Right renal cortex interstitium (tissue), 3 donors: Measurements from ENCODE around the gene SLC12A3. TPM values are rescaled to one million over a fixed set of nuclear protein-coding genes. Genes with fewer than 3 reads are reported as not detected.

ENCODE experiments used
- DNase-seq, 3 donors: peaks; one replicate each; pipeline ENCODE4 v3.0.0-alpha.2; 2013; ENCODE audit warnings: low read depth in 3 of 3, low spot score in 2 of 3
- polyA plus RNA-seq, 3 donors: library from polyadenylated mRNA; unstranded; fragments of 120-200 nt; gene quantifications; one replicate each; pipeline ENCODE4 v1.2.1, GENCODE V29; 2013; ENCODE audit not compliant: insufficient read length in 3 of 3

SLC12A3 gene, protein sequence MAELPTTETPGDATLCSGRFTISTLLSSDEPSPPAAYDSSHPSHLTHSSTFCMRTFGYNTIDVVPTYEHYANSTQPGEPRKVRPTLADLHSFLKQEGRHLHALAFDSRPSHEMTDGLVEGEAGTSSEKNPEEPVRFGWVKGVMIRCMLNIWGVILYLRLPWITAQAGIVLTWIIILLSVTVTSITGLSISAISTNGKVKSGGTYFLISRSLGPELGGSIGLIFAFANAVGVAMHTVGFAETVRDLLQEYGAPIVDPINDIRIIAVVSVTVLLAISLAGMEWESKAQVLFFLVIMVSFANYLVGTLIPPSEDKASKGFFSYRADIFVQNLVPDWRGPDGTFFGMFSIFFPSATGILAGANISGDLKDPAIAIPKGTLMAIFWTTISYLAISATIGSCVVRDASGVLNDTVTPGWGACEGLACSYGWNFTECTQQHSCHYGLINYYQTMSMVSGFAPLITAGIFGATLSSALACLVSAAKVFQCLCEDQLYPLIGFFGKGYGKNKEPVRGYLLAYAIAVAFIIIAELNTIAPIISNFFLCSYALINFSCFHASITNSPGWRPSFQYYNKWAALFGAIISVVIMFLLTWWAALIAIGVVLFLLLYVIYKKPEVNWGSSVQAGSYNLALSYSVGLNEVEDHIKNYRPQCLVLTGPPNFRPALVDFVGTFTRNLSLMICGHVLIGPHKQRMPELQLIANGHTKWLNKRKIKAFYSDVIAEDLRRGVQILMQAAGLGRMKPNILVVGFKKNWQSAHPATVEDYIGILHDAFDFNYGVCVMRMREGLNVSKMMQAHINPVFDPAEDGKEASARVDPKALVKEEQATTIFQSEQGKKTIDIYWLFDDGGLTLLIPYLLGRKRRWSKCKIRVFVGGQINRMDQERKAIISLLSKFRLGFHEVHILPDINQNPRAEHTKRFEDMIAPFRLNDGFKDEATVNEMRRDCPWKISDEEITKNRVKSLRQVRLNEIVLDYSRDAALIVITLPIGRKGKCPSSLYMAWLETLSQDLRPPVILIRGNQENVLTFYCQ
- 10 to 100 TPM; 39.3 to 61.0 (median 39.5) TPM for polyA plus RNA-seq

DNA sequence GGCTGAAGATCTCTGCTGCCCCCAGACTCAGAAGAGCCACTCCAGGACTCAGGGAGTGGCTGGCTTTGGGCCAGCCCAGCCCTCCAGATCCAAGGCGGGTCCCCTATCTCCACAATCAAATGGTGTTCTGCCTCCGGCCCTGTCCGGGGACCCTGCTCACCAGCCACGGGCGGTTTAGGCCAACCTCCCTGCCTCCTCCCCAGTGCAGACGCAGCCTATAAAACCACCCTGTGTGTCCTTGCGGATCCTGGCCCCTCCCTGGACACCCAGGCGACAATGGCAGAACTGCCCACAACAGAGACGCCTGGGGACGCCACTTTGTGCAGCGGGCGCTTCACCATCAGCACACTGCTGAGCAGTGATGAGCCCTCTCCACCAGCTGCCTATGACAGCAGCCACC lies at the start of gene SLC12A3:
SLC12A3 (plus strand) TSS at position 248 of the 400 bp plus-strand sequence; CDS start at position 277, 29 bp downstream.
- DNase-seq: no peak

DNA sequence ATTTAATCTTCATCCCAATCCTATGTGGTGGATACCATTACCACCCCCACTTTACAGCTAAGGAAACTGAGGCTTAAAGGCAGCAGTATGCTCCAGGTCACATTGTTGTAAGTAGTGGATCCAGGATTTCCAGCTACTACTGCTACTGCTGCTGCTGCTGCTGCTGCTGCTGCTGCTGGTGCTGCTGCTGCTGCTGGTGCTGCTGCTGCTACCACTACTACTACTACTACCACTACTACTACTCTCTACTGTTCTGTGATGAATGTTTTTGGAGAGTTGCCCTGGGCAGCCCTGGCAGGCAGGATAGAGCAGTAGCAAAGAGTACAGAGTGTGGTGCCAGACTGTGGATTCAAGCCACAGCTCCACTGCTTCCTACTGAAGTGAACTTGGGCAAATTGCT lies 49.3 kb upstream of the SLC12A3 start:
- no peak for DNase-seq

DNA sequence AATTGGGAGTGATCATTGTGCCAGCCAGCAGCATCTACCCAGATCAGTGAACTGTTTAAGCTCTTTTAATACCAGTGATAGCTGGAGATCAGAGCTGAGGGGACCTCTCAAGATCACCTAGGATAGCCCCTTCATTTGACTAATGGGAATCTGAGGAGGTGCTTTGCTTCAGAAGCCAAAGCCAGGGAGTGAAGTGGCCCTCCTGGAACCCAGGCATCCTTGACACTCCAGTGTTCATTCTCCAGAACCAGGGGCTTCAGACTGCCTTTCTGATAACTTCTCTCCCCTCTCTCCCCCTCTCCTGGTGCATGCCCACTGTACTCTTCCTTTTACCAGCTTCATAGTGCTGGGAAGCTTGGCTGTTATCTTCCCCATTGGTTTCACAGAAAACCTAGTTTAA lies 48.0 kb upstream of the SLC12A3 start:
- no peak for DNase-seq

DNA sequence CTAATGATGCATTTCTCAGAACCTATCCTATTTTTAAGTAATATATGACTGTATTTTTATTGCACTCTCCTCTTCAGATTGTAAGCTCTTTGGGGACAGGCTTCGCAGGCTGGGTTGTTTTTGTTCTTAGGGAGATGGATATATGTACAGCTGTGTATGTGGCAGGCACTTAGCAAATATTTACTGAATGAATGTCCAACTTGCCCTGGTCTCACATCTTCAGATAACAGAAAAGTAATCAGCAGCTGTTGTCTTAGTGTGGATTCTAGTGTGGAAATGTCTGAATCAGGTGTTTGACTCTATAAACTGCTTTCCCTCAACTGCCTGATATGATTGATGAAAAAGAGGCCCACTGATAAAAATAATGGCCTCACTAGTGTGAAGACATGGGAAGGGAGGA lies 47.1 kb upstream of the SLC12A3 start:
- DNase-seq: no peak

DNA sequence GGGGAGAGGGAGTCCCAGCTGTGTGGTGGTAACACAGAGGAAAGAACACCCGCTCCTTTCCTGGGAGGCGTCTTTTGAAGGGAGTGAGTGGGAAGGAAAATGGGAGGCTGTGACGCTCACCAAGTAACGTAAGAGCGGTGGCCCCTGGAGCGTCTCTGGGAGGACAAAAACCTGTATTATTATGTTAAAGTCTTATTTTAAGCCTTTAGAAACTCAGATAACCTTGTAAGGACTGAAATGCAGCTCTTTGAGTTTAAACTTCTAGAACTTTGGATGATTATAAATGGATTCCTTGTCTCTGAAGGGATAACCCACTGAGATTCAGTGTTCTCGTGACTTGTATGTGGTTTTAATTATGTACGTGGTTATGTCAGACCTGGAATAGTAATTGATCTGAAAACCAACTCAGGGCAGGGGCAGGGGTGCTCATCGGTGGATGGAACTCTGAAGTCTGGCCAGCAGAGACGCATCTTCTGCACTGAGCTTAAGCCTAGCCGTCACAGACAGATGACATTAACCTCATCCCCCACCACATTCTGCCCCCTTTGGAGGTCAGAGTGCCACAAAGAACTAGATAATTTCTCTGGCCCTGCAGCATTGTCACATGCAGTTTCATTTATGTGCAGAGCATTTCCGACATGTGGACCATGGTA lies 41.8 kb upstream of the SLC12A3 start:
- no peak for DNase-seq

DNA sequence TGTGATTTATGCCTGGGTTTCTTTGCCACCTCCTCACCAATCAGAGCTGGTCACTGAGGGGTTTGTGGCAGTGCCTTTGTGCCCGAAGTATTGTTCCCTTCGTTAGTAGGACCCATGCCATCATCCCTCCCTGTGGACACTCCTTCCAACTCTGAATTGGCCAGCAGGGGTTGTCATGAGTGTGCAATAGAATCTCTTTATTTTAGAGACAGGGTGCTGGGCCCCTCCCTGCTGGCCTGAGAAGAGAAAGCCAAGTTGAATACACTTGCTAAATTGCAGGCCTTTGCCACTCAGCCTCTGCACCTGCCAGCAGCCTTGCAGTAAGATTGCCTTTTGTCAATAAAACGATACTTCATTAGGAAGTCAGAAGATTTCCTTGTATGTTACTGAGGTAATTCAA lies 40.7 kb upstream of the SLC12A3 start:
- no peak for DNase-seq

DNA sequence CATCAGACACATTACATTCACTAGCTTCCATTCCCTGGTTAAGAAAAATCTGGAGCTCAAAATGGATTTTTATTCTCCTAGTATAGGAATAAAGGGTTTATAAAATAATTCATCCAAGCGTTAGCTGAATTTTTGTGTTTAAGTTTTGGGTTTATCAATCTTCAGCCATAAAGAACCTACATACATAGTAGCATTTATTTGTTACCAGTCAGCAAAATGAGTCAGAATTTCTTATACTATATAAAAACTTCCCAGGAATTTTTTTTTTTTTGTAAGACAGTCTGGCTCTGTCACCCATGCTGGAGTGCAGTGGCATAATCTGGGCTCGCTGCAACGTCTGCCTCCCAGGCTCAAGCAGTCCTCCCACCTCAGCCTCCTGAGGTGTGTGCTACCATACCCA lies 40.2 kb upstream of the SLC12A3 start:
- DNase-seq: no peak

DNA sequence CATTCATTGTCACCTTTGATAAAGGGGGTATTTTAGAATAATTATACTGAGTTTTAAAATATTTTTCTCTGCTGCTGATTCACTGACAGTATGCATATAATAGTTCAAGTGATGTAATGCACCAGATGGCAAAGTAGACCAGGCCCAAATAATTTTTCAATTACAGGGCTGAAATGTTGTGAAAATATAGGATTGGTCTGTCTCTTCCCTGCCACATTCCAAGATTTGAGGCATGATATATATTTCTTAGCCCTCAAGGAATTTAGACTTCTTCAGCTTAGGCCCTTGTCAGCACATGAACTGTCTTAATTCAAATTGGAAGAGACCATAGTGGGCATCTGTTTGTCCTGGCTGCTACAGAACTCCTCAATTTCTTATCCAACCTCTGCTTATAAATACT lies 39.2 kb upstream of the SLC12A3 start:
- DNase-seq: no peak

DNA sequence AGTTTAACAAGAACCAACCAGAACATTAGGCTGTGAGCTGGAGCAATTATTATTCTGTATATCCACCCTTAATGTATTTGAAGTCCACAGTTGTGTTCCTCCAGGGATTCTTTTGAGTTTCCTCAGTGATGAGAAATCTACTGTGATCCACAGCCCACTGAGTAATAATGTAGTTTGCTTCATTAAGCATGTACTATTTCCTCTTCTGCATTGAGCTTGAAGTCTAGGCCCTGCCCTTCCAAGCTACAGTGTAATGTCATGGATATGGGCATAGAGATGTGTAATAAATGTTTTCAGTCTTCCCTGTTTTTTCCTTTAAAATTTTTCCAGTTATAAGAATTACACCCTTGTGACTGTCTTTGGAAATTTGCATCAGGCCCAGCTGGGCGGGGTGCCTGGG lies 36.4 kb upstream of the SLC12A3 start:
- no peak for DNase-seq

DNA sequence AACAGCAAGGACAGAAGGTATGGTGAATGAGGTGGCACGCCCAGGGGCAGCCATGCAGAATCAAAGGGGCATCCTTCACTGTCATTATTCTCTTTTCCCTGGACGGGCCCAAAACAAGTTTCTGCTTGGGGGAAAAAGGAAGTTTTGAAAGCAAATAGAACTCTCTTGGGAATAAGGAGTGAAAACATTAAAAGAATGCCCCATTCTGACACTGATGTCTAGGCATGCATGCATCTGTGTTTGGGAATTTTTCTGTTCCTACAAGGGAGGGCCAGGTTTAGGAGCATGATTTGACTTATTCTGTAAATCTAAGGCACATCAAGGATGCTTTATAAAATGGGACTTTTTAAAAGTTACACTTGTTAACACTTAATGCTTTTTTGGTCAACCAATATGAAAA lies 34.3 kb upstream of the SLC12A3 start:
- DNase-seq: no peak

DNA sequence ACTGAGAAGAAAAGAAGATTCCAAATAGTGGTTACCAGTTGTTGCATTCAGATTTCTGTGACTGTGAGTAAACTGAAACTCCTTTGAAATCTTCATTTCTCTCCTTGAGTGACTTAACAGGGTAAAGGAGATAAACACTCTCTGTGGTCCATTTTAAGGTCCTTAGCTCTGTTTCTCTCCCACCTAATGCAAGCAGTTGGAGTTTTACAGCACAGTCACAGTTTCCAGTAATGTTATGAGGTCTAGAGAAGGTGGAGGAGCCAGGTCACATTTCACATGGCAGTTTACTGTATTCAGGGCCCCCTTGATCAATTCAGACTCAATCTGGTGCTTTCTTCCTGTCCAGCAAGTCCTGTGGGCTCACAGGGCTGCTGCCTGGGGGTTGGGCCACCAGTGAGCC lies 32.2 kb upstream of the SLC12A3 start:
- no peak for DNase-seq

DNA sequence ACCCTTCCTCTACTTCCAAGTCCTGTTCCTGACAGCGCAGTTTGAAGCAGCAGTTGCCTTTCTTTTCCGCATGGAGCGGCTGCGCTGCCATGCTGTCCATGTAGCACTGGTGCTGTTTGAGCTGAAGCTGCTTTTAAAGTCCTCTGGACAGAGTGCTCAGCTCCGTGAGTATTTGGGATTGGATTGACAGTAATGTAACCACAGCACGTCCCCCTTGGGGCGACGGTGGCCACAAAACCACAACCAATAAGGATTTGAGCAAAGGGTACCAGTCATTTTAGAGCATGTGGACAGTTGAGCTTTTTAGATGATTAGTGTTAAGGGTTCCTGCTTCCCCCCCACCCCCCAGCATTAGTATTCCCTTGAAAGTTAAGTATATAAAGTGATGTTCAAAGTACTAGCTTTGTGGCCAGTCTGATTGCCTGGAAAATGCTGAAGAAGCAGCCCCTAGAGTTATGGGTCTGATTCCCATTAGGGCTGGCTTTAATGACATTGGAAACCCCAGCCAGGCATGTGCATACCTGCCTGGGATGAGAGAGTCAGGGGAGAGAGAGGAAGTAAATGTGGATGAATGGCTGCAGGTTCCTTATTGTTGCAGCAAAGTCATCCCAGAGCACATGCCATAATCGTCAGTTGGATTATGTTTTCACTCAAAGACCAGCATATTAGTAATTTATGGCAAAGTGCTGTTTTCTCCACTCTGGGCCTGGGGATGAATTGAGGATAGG lies 31.6 kb upstream of the SLC12A3 start:
- no peak for DNase-seq

DNA sequence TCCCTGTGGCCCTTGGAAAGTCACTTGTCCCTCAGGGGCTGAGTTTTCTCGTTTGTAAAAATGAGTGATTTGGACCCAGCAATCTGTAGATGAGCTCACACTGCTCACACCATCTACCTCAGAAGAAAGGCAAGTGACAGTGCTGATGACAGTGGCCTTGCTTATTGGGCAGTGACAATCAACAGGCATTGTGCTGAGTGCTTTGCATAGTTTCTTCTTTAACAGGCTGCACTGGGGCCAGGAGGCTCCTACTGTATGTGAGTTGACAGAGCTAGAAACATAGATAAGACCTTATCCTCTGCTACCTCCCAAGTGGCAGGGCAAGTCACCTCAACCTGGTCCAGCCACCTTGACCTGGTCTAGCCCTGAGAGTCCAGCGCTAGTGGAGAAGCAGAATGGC lies 29.7 kb upstream of the SLC12A3 start:
- no peak for DNase-seq

DNA sequence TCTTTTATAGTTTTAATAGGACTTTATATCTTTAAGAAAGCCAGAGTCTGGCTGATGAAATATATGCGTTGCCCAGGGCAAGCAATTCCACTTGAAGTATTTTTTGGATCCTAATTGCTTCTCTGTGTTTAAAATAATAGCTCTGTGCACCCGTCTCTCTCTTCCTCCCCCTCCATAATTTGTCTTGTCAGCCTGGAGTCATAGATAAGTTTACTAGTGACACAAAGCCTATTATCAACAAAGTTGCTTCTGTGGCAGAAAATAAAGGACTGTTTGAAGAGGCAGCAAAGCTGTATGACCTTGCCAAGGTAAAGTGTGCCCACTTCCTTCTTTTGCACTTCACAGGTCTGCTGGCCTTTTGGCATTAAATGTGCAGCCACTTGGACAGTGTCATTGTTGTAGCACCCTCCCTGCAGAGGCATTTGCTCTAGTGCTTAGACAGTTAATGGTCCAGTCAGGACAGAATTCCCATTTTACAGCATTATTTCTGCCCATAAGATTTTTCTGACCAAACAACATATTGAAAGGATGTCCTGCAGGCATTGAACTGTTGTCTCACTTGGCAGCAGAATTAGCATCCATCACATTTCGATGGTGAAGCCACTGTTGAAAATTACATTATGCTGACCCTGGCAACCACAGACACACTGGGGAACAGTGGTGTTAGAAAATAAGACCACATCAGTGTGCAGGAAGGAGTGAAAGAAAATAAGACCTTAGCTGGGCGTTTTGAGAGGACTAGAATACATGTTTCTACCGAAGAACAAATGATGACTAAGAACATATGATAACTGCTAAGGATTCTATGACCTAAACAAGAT lies 28.4 kb upstream of the SLC12A3 start:
- DNase-seq: no peak

DNA sequence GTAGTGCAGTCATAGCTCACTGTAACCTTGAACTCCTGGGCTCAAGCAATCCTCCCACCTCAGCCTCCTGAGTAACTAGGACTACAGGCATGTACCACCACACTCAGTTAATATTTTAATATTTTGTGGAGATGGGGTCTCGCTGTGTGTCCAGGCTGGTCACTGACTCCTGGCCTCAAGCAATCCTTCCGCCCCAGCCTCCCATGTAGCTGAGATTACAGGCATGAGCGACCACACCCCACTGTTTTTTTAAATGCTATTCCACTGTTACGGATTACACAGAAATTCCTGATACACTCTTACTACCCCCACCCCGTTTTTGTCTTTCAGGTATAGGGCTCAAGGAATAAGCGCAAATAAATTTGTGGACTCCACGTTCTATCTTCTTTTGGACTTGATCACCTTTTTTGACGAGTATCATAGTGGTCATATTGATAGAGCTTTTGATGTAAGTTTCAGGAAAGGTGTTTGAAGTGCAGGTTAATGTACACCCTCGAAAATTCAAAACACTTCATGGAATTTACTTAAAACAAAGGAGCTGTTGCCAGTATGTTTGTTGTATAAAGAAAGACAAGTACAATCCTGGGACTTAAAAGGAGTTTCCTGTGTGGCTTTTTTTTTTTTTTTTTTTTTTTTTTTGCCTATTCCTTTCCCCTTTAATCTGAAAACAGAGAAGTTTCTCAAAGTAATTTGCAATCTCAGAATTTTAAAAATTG lies 26.2 kb upstream of the SLC12A3 start:
- DNase-seq: no peak

DNA sequence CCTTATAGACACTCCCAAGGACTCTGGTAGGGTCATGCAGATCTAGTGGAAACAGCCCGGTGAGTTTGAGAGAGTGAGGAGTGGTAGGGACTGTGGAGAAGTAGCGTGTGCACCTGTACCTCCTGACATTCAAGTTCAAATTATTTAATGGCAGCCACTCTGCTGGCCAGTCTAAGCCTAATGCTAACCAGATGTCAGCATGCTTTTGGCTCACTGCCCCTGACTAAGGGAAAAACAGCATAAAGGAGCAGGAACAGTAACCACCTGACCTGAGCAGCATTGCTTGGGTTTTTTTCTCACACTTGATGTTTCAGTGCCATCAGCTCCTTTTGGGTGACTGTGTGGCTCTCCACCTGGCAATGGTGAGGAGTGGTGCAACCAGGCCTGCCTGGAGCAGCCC lies 23.8 kb upstream of the SLC12A3 start:
- no peak for DNase-seq

DNA sequence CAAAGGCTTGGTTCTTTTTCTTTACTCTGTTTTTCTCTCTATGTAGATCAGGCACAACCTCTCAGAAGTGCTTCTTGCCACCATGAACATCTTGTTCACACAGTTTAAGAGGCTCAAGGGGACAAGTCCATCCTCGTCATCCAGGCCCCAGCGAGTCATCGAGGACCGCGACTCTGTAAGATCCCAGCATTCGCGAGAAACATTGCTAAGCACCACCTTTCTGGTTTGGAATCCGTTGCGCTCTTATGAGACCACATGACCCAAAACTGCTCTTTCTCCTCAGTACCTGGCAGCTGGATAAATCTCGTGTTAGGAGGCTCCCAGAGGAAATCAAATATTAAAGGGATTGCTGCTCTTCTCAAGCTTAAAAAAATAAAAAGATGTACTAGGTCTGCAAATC lies 23.3 kb upstream of the SLC12A3 start:
- DNase-seq: no peak

DNA sequence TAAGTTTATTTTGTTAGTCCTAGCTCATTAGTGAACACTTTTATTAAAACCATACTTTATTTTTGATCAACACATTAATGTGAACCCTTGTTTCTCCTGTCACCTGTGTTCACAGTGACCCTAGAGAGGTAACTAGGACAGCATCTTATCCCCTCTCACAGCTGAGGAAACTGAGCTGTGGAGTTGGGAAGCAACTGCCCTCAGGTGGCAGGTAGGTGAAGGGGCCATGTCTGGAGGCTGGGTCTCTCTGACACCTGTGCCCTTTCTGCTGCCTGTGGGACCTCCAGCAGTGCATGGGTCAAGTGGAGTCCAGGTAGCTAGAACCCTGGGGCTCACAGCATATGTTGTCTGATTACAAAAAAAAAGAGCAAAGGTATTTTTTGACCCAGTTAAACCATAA lies 22.9 kb upstream of the SLC12A3 start:
- no peak for DNase-seq

DNA sequence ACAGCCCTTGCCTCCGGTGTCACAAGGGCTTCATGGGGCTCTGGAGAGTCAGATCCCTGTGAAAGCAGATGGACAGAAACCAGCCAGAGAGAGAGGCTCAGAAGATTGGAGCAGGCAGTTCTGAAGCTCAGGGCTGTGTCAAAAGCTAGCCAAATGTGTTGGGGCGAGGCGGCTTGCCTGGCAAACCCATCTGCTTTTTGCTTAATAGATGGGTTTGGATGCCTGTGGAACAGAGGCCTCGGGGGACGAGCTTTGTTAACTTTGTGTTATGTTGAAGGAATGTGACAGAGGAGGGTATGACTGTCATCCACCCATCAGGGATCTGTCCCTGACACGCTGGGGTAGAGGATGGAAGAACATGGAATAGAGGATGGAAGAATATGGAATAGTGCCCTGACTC lies 21.0 kb upstream of the SLC12A3 start:
- DNase-seq: no peak
